WTC11 (cell line): Measurements from ENCODE around the gene ABHD3. TPM values are rescaled to one million over a fixed set of nuclear protein-coding genes. Genes with fewer than 3 reads are reported as not detected.

Source experiments
- ATAC-seq: fragments of 200-7000 bp; cut with Tn5 transposase; 2 replicates; pipeline ENCODE4 v1.10.0; 2021; ENCODE audit warnings: mild to moderate bottlenecking, moderate library complexity
- CTCF ChIA-PET: fragments of 300-600 bp; sonication (Branson Sonifier 250); formaldehyde crosslinking; loops from one replicate; lab custom pipeline; 2021; ENCODE audit warnings: antibody characterized with exemption; lab: Charles Lee
- POLR2A ChIA-PET: fragments of 350-600 bp; sonication (Branson Sonifier 250); formaldehyde crosslinking; loops from one replicate; lab custom pipeline; 2021; ENCODE audit warnings: antibody characterized with exemption; lab: Charles Lee
- DNase-seq: peaks from one replicate; pipeline ENCODE4 v3.0.0; 2021; ENCODE audit warnings: low spot score
- H3K27ac Mint-ChIP-seq: 2 replicates; pipeline ENCODE4 v1.8.0; 2021; ENCODE audit warnings: mixed read lengths
- H3K27me3 Mint-ChIP-seq: 2 replicates; pipeline ENCODE4 v1.8.0; 2021; ENCODE audit warnings: low read depth, mild to moderate bottlenecking, moderate library complexity, mixed read lengths
- H3K36me3 Mint-ChIP-seq: 2 replicates; pipeline ENCODE4 v1.8.0; 2021; ENCODE audit warnings: mixed read lengths
- H3K4me1 Mint-ChIP-seq: 2 replicates; pipeline ENCODE4 v1.8.0; 2022; ENCODE audit warnings: mixed read lengths
- H3K4me3 Mint-ChIP-seq: 2 replicates; pipeline ENCODE4 v1.8.0; 2021; ENCODE audit warnings: mild to moderate bottlenecking, moderate library complexity, mixed read lengths
- H3K9me3 Mint-ChIP-seq: 2 replicates; pipeline ENCODE4 v1.8.0; 2021; ENCODE audit warnings: mixed read lengths
- ATF1 ChIP-seq: sonication (generic); formaldehyde crosslinking; IDR thresholded peaks from 2 replicates; pipeline ENCODE4 v1.8.1; 2023; ENCODE audit warnings: mild to moderate bottlenecking, moderate library complexity, missing genetic modification reagents
- CREB1 ChIP-seq: sonication (generic); formaldehyde crosslinking; IDR thresholded peaks from 2 replicates; pipeline ENCODE4 v1.8.0; 2023; ENCODE audit warnings: mild to moderate bottlenecking, missing genetic modification reagents
- CREM ChIP-seq: sonication (generic); formaldehyde crosslinking; IDR thresholded peaks from 2 replicates; pipeline ENCODE4 v1.8.1; 2022; ENCODE audit warnings: mild to moderate bottlenecking, missing genetic modification reagents, moderate library complexity
- ETV6 ChIP-seq: sonication (generic); formaldehyde crosslinking; IDR thresholded peaks from 2 replicates; pipeline ENCODE4 v1.8.1; 2022; ENCODE audit warnings: mild to moderate bottlenecking, missing genetic modification reagents
- JAZF1 ChIP-seq: fragments of 250-450 bp; sonication (Bioruptor Pico); IDR thresholded peaks from 2 replicates; pipeline ENCODE4 v1.9.0; 2021; ENCODE audit warnings: moderate library complexity, mild to moderate bottlenecking, inconsistent platforms
- TCF7 ChIP-seq: sonication (generic); formaldehyde crosslinking; IDR thresholded peaks from 2 replicates; pipeline ENCODE4 v1.8.0; 2022; ENCODE audit warnings: mild to moderate bottlenecking, low read depth, missing genetic modification reagents, moderate library complexity
- TEAD1 ChIP-seq: sonication (generic); formaldehyde crosslinking; IDR thresholded peaks from 2 replicates; pipeline ENCODE4 v1.8.0; 2022; ENCODE audit warnings: mild to moderate bottlenecking, missing genetic modification reagents
- ZNF219 ChIP-seq: sonication (generic); formaldehyde crosslinking; IDR thresholded peaks from 2 replicates; pipeline ENCODE4 v1.8.0; 2023; ENCODE audit warnings: missing genetic modification reagents, mild to moderate bottlenecking, borderline replicate concordance
- ZNF396 ChIP-seq: fragments of 250-450 bp; sonication (Bioruptor Pico); IDR thresholded peaks from 2 replicates; pipeline ENCODE4 v1.8.0; 2021; ENCODE audit warnings: mild to moderate bottlenecking, moderate library complexity, borderline replicate concordance
- total RNA-seq: library from RNA; stranded (reverse); gene quantifications from 3 replicates; pipeline ENCODE4 v1.2.3, GENCODE V29; 2021
- TF ChIP-seq, protein P1 (sequence below): sonication (generic); formaldehyde crosslinking; IDR thresholded peaks from 2 replicates; pipeline ENCODE4 v1.8.1; 2023; ENCODE audit warnings: mild to moderate bottlenecking, missing genetic modification reagents, moderate library complexity
- TF ChIP-seq, protein P2 (sequence below): sonication (generic); formaldehyde crosslinking; IDR thresholded peaks from 2 replicates; pipeline ENCODE4 v1.8.0; 2023; ENCODE audit warnings: missing genetic modification reagents
- TF ChIP-seq, protein P3 (sequence below): sonication (generic); formaldehyde crosslinking; IDR thresholded peaks from 2 replicates; pipeline ENCODE4 v1.8.1; 2023; ENCODE audit warnings: mild to moderate bottlenecking, missing genetic modification reagents, moderate library complexity
- TF ChIP-seq, protein P4 (sequence below): sonication (generic); formaldehyde crosslinking; conservative IDR thresholded peaks from 2 replicates; pipeline ENCODE4 v1.8.1; 2023; ENCODE audit warnings: mild to moderate bottlenecking, low read depth, missing genetic modification reagents, moderate library complexity
- TF ChIP-seq, protein P5 (sequence below): sonication (generic); formaldehyde crosslinking; conservative IDR thresholded peaks from 2 replicates; pipeline ENCODE4 v1.8.1; 2022; ENCODE audit warnings: mild to moderate bottlenecking, missing genetic modification reagents
- TF ChIP-seq, protein P6 (sequence below): fragments of 250-450 bp; sonication (Bioruptor Pico); conservative IDR thresholded peaks from 2 replicates; pipeline ENCODE4 v1.9.0; 2021; ENCODE audit warnings: mild to moderate bottlenecking
- TF ChIP-seq, protein P7 (sequence below): sonication (generic); formaldehyde crosslinking; IDR thresholded peaks from 2 replicates; pipeline ENCODE4 v1.8.0; 2022; ENCODE audit warnings: mild to moderate bottlenecking, missing genetic modification reagents
- TF ChIP-seq, protein P8 (sequence below): fragments of 250-450 bp; sonication (Bioruptor Pico); IDR thresholded peaks from 2 replicates; pipeline ENCODE4 v1.9.0; 2021; ENCODE audit warnings: moderate library complexity, mild to moderate bottlenecking, inconsistent platforms, borderline replicate concordance
- TF ChIP-seq, protein P9 (sequence below): sonication (generic); formaldehyde crosslinking; IDR thresholded peaks from 2 replicates; pipeline ENCODE4 v1.8.1; 2023; ENCODE audit warnings: mild to moderate bottlenecking, missing genetic modification reagents
- TF ChIP-seq, protein P10 (sequence below): sonication (generic); formaldehyde crosslinking; IDR thresholded peaks from 2 replicates; pipeline ENCODE4 v1.8.1; 2022; ENCODE audit warnings: mild to moderate bottlenecking, missing genetic modification reagents, moderate library complexity, borderline replicate concordance

Gene ABHD3
- total RNA-seq, 1 experiment from 2014 or later = 11.1 TPM

DNA sequence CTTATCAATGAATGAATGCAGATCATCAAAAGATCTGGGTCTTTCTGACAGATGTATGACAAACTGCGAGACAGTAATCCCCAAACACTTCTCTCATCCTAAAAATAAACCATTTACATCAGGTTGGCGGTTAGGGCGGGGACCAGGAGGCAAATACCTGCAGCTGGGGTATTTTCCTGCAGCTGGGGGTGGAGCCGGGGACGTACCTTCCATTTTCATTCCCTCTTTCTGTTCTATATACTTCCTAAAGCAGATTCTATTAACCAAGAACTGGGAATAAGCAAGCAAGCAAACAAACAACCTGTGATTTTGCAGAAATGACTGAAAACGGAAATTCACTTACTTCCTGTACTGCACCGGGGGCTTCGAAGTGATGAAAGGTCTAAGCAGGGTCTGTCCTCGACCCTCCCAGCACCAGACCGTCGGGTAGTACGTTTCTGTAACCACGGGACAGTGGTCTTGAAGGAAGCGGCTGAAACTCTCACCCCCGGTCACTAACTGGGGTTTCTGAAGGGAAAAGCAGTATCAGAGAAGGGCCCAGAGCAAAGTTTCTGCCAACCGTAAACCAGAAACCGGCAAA, 1.2 kb downstream of the ABHD3 start:
- Mint-ChIP-seq H3K27me3 (peaks cover 12% of the 10 kb centered on the region), H3K9me3 (peaks cover 15% of the 10 kb centered on the region), H3K4me3 (peak overlapping the region; percentile 86), H3K4me1 (peaks cover 15% of the 10 kb centered on the region), H3K27ac (peak overlapping the region; percentile 68), H3K36me3 (peaks cover 31% of the 10 kb centered on the region)
- POLR2A ChIA-PET = interaction anchor here (1.0 kb wide), 2 partner anchors 44 to 103 kb away, joined by 3 to 4 read pairs; partner anchors contain the start of gene ESCO1
- ATAC-seq = no peak
- TF ChIP-seq, protein P1, sequence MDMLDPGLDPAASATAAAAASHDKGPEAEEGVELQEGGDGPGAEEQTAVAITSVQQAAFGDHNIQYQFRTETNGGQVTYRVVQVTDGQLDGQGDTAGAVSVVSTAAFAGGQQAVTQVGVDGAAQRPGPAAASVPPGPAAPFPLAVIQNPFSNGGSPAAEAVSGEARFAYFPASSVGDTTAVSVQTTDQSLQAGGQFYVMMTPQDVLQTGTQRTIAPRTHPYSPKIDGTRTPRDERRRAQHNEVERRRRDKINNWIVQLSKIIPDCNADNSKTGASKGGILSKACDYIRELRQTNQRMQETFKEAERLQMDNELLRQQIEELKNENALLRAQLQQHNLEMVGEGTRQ (CRISPR knock-in tag) = no peak
- no peak for TF ChIP-seq ETV6 (CRISPR knock-in tag)
- TF ChIP-seq ZNF396 (CRISPR knock-in tag) = no peak
- TF ChIP-seq ATF1 (CRISPR knock-in tag) = no peak
- TF ChIP-seq CREM (CRISPR knock-in tag) = no peak
- TF ChIP-seq, protein P2, sequence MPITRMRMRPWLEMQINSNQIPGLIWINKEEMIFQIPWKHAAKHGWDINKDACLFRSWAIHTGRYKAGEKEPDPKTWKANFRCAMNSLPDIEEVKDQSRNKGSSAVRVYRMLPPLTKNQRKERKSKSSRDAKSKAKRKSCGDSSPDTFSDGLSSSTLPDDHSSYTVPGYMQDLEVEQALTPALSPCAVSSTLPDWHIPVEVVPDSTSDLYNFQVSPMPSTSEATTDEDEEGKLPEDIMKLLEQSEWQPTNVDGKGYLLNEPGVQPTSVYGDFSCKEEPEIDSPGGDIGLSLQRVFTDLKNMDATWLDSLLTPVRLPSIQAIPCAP (CRISPR knock-in tag) = no peak
- TF ChIP-seq TEAD1 (CRISPR knock-in tag) = no peak
- TF ChIP-seq, protein P3, sequence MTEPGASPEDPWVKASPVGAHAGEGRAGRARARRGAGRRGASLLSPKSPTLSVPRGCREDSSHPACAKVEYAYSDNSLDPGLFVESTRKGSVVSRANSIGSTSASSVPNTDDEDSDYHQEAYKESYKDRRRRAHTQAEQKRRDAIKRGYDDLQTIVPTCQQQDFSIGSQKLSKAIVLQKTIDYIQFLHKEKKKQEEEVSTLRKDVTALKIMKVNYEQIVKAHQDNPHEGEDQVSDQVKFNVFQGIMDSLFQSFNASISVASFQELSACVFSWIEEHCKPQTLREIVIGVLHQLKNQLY (CRISPR knock-in tag) = no peak
- no peak for TF ChIP-seq CREB1
- no peak for TF ChIP-seq JAZF1 (CRISPR knock-in tag)
- CTCF ChIA-PET = interaction anchor here (0.6 to 1.9 kb wide), 4 partner anchors 29 to 103 kb away, joined by 3 to 17 read pairs (median 8); partner anchors contain the start of genes ESCO1 and MIB1
- DNase-seq = peak; percentile 17

DNA sequence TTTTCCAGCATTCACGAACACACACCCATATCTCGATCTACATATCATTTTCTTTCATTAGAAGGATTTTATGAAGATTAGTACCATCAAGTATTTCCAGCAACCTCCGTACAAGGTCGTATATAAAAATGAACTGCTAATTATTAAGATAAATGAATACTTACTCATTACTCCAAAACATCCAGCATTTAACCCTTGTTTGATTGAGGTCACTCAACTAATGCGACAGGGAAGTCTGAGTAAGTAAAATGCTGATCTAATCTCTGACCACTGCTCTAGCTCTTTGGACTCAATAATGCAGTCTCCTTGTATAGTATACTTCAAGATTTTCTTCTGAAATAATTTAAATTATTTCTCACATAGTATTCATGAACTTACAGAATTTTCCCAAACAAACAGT, 2.0 kb downstream of the ABHD3 start:
- POLR2A ChIA-PET = interaction anchor here (1.0 kb wide), 1 partner anchor 102 kb away, joined by 4 read pairs; the partner anchor contains the start of gene ESCO1
- TF ChIP-seq, protein P4, sequence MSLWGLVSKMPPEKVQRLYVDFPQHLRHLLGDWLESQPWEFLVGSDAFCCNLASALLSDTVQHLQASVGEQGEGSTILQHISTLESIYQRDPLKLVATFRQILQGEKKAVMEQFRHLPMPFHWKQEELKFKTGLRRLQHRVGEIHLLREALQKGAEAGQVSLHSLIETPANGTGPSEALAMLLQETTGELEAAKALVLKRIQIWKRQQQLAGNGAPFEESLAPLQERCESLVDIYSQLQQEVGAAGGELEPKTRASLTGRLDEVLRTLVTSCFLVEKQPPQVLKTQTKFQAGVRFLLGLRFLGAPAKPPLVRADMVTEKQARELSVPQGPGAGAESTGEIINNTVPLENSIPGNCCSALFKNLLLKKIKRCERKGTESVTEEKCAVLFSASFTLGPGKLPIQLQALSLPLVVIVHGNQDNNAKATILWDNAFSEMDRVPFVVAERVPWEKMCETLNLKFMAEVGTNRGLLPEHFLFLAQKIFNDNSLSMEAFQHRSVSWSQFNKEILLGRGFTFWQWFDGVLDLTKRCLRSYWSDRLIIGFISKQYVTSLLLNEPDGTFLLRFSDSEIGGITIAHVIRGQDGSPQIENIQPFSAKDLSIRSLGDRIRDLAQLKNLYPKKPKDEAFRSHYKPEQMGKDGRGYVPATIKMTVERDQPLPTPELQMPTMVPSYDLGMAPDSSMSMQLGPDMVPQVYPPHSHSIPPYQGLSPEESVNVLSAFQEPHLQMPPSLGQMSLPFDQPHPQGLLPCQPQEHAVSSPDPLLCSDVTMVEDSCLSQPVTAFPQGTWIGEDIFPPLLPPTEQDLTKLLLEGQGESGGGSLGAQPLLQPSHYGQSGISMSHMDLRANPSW (CRISPR knock-in tag) = no peak
- TF ChIP-seq, protein P5, sequence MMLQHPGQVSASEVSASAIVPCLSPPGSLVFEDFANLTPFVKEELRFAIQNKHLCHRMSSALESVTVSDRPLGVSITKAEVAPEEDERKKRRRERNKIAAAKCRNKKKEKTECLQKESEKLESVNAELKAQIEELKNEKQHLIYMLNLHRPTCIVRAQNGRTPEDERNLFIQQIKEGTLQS (CRISPR knock-in tag) = no peak
- TF ChIP-seq, protein P6, sequence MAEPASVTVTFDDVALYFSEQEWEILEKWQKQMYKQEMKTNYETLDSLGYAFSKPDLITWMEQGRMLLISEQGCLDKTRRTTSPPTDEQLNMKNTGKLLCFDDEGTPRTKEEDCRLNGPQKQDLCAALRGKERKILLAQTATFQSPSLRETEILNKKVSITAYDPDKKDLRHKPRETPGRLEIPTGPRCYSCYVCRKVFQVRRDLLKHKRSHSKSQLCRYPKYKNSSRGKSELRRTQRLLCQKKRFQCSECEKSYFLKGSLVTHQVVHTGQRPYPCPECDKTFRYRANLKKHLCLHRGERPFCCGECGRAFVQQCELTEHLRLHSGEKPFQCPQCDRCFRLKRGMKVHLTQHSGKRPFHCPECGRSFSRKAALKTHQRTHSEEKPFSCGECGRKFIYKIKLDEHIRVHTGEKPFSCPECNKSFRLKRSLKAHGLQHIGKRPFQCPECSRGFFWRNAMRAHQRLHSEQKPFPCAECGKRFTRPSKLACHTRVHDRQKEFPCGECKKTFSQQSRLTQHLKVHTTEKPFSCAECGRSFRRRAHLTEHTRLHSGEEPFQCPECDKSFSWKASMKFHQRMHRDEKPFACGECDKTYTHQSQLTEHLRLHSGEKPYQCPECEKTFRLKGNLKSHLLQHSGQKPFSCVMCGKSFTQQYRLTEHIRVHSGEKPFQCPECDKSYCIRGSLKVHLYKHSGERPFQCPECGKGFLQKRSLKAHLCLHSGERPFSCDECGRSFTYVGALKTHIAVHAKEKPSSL (CRISPR knock-in tag) = no peak
- TF ChIP-seq, protein P7, sequence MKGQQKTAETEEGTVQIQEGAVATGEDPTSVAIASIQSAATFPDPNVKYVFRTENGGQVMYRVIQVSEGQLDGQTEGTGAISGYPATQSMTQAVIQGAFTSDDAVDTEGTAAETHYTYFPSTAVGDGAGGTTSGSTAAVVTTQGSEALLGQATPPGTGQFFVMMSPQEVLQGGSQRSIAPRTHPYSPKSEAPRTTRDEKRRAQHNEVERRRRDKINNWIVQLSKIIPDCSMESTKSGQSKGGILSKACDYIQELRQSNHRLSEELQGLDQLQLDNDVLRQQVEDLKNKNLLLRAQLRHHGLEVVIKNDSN (CRISPR knock-in tag) = no peak
- TF ChIP-seq TCF7 (CRISPR knock-in tag) = no peak
- no peak for TF ChIP-seq ZNF219
- TF ChIP-seq, protein P8, sequence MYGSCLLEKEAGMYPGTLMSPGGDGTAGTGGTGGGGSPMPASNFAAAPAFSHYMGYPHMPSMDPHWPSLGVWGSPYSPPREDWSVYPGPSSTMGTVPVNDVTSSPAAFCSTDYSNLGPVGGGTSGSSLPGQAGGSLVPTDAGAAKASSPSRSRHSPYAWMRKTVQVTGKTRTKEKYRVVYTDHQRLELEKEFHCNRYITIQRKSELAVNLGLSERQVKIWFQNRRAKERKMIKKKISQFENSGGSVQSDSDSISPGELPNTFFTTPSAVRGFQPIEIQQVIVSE (CRISPR knock-in tag) = no peak
- TF ChIP-seq, protein P9, sequence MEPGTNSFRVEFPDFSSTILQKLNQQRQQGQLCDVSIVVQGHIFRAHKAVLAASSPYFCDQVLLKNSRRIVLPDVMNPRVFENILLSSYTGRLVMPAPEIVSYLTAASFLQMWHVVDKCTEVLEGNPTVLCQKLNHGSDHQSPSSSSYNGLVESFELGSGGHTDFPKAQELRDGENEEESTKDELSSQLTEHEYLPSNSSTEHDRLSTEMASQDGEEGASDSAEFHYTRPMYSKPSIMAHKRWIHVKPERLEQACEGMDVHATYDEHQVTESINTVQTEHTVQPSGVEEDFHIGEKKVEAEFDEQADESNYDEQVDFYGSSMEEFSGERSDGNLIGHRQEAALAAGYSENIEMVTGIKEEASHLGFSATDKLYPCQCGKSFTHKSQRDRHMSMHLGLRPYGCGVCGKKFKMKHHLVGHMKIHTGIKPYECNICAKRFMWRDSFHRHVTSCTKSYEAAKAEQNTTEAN (CRISPR knock-in tag) = no peak
- TF ChIP-seq, protein P10, sequence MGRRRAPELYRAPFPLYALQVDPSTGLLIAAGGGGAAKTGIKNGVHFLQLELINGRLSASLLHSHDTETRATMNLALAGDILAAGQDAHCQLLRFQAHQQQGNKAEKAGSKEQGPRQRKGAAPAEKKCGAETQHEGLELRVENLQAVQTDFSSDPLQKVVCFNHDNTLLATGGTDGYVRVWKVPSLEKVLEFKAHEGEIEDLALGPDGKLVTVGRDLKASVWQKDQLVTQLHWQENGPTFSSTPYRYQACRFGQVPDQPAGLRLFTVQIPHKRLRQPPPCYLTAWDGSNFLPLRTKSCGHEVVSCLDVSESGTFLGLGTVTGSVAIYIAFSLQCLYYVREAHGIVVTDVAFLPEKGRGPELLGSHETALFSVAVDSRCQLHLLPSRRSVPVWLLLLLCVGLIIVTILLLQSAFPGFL (CRISPR knock-in tag) = no peak

More for the DNA sequence above, 2.0 kb downstream of the ABHD3 start:
- no peak overlapping the region for H3K27ac Mint-ChIP-seq
- H3K9me3 Mint-ChIP-seq = peaks cover 15% of the 10 kb centered on the region
- CTCF ChIA-PET = interaction anchor here (0.6 kb wide), 1 partner anchor 28 kb away, joined by 3 read pairs; no protein-coding TSS in a partner anchor
- H3K4me3 Mint-ChIP-seq = peak overlapping the region; percentile 86
- H3K36me3 Mint-ChIP-seq = peaks cover 31% of the 10 kb centered on the region
- DNase-seq (no peak), ATAC-seq (no peak)
- H3K4me1 Mint-ChIP-seq = peaks cover 15% of the 10 kb centered on the region
- peaks cover 12% of the 10 kb centered on the region for H3K27me3 Mint-ChIP-seq
